HepG2 (cell line): ENCODE data around the gene COLEC12. TPM values are rescaled to one million over a fixed set of nuclear protein-coding genes. Genes with fewer than 3 reads are reported as not detected.

Source experiments
- ATAC-seq: fragments of 200-7000 bp; cut with Tn5 transposase; 3 replicates; pipeline ENCODE4 v1.9.1; 2020; ENCODE audit warnings: mild to moderate bottlenecking, moderate library complexity
- BruUV-seq: library from RNA; stranded (reverse); fragments of 400-500 nt; replicated peaks from 2 replicates; lab custom pipeline; 2021; lab: Mats Ljungman, UMichigan
- CTCF ChIA-PET: fragments of 300-600 bp; formaldehyde crosslinking; extraction: SDS; loops from one replicate; lab custom pipeline; 2021; ENCODE audit warnings: low total read pairs, inconsistent platforms, low intra/inter-chr PET ratio; lab: Yijun Ruan, JAX
- POLR2A ChIA-PET: fragments of 350-600 bp; sonication (Branson Sonifier 250); formaldehyde crosslinking; loops from one replicate; lab custom pipeline; 2020; ENCODE audit warnings: antibody characterized with exemption, inconsistent platforms; lab: Yijun Ruan, JAX
- DNase-seq: peaks from one replicate; pipeline ENCODE4 v3.0.0-alpha.2; 2015; ENCODE audit warnings: low spot score
- FAIRE-seq: peaks from 3 replicates; lab custom pipeline; 2011; peaks lifted over from hg19 to GRCh38; lab: Jason Lieb, UNC
- H2AFZ ChIP-seq: one replicate; pipeline ENCODE4 v1.6.1; 2011; ENCODE audit warnings: low read length, inconsistent platforms
- H3K27ac ChIP-seq: fragments of 300-600 bp; 3 replicates; pipeline ENCODE4 v1.8.0; 2011; ENCODE audit warnings: mixed run types, mild to moderate bottlenecking, mixed read lengths, low read length, inconsistent platforms; ENCODE audit not compliant: insufficient read depth; ENCODE audit errors: extremely low read length
- H3K27me3 ChIP-seq, 2 experiments: fragments of 200-600 bp in 1 of 2; 2 replicates in 1 of 2; 3 replicates in 1 of 2; pipeline versions ENCODE4 v1.6.0 to v1.8.0; 2011; ENCODE audit warnings: low read length in 2 of 2, mild to moderate bottlenecking in 2 of 2, moderate library complexity in 2 of 2, inconsistent platforms in 1 of 2; ENCODE audit not compliant: insufficient read depth in 2 of 2, control insufficient read depth in 1 of 2
- H3K36me3 ChIP-seq, 2 experiments: fragments of 200-600 bp in 1 of 2; replicated peaks in 1 of 2; 2 replicates in 1 of 2; 3 replicates in 1 of 2; pipeline versions ENCODE4 v1.5.1 to v1.8.0; 2011; ENCODE audit warnings: low read length in 2 of 2, inconsistent platforms in 1 of 2; ENCODE audit not compliant: insufficient read depth in 2 of 2, control insufficient read depth in 1 of 2
- H3K4me1 ChIP-seq: 2 replicates; pipeline ENCODE4 v1.5.1; 2012; ENCODE audit warnings: low read length, inconsistent platforms; ENCODE audit not compliant: insufficient read depth
- H3K4me2 ChIP-seq: 2 replicates; pipeline ENCODE4 v1.6.0; 2011; ENCODE audit warnings: low read depth, low read length, inconsistent platforms
- H3K4me3 ChIP-seq, 3 experiments: fragments of 200-600 bp in 1 of 3; sonication (generic), shearing (Covaris generic) in 1 of 3; replicated peaks in 1 of 3; 2 replicates each; pipeline ENCODE4 v1.5.1; 2011 to 2016; ENCODE audit warnings: low read length in 3 of 3, inconsistent platforms in 2 of 3, low read depth in 2 of 3, mild to moderate bottlenecking in 2 of 3, control low read depth in 1 of 3, mixed read lengths in 1 of 3; ENCODE audit not compliant: insufficient read depth in 1 of 3
- H3K79me2 ChIP-seq: one replicate; pipeline ENCODE4 v1.6.1; 2011; ENCODE audit warnings: low read length, inconsistent platforms; ENCODE audit not compliant: insufficient read depth
- H3K9ac ChIP-seq: 2 replicates; pipeline ENCODE4 v1.6.0; 2011; ENCODE audit warnings: mild to moderate bottlenecking, low read depth, low read length, inconsistent platforms; ENCODE audit not compliant: insufficient read depth
- H3K9me3 ChIP-seq: 2 replicates; pipeline ENCODE4 v1.5.1; 2012; ENCODE audit warnings: mild to moderate bottlenecking, low read length
- H4K20me1 ChIP-seq: 2 replicates; pipeline ENCODE4 v1.6.0; 2011; ENCODE audit warnings: inconsistent platforms, mild to moderate bottlenecking, low read length, moderate library complexity; ENCODE audit not compliant: insufficient read depth
- ASH2L ChIP-seq: fragments of 300-600, 200-600 bp; sonication (generic); IDR thresholded peaks from 2 replicates; pipeline ENCODE4 v1.7.0; 2017; ENCODE audit warnings: low read depth, mild to moderate bottlenecking, moderate library complexity, mixed read lengths, low read length; ENCODE audit not compliant: insufficient read length
- MED13 ChIP-seq: sonication (generic); formaldehyde crosslinking; IDR thresholded peaks from 2 replicates; pipeline ENCODE4 v1.5.0; 2020; ENCODE audit warnings: missing genetic modification reagents
- ZBTB8A ChIP-seq: sonication (generic); formaldehyde crosslinking; IDR thresholded peaks from 2 replicates; pipeline ENCODE4 v1.4.0; 2020; ENCODE audit warnings: mild to moderate bottlenecking, low read depth, missing genetic modification reagents, borderline replicate concordance
- ZNF850 ChIP-seq: sonication (generic); formaldehyde crosslinking; conservative IDR thresholded peaks from 2 replicates; pipeline ENCODE4 v1.9.0; 2021; ENCODE audit warnings: mild to moderate bottlenecking, missing genetic modification reagents
- WGBS: methylation state at CpG from one replicate; pipeline ENCODE4 v1.1.6; 2017; ENCODE audit warnings: low lambda C conversion rate; 5-methylcytosine and 5-hydroxymethylcytosine counted together
- in situ Hi-C: cut with HindIII; loops from 2 replicates; pipeline ENCODE4 v1.10.0; 2017; ENCODE audit warnings: low pct_unique_long_range_greater_than_20kb; ENCODE audit not compliant: extremely low pct_ligation_motif_present
- intact Hi-C: fragments of 100-400 bp; cut with micrococcal nuclease; formaldehyde crosslinking; loops from one replicate; pipeline ENCODE4 v1.10.0; 2022; ENCODE audit not compliant: unreplicated experiment
- polyA plus RNA-seq, 8 experiments: library from polyadenylated mRNA; depleted of rRNA in 3 of 8; stranded (reverse) in 7 of 8; unstranded in 1 of 8; fragments of >200 nt; fragmentation: Illumina TruSeq in 4 of 8; extraction: Trizol in 4 of 8; gene quantifications; 2 replicates each; pipeline versions ENCODE4 v1.2.1 to v1.2.3, GENCODE V29; 2011 to 2016; ENCODE audit warnings: low read depth in 4 of 8, missing spikeins in 1 of 8, mixed read lengths in 1 of 8; ENCODE audit not compliant: insufficient read depth in 1 of 8
- total RNA-seq, 5 experiments: library from RNA; depleted of rRNA; stranded (reverse); fragments of >200 nt; fragmentation: Illumina TruSeq; extraction: Trizol; gene quantifications; 2 replicates each; pipeline ENCODE4 v1.2.3, GENCODE V29; 2016; ENCODE audit warnings: low read depth in 1 of 5
- TF ChIP-seq, protein P1 (sequence below): sonication (generic); formaldehyde crosslinking; IDR thresholded peaks from 2 replicates; pipeline ENCODE4 v1.4.0; 2020; ENCODE audit warnings: missing genetic modification reagents, borderline replicate concordance
- TF ChIP-seq, protein P2 (sequence below): IDR thresholded peaks from 2 replicates; pipeline ENCODE4 v1.6.1; 2016

The COLEC12 gene
- total and polyA plus RNA-seq, 2 of the 13 experiments (the other 11 are each of a cell fraction or from before 2014, with no cell fraction given) = 0.02 to 0.11 TPM

DNA sequence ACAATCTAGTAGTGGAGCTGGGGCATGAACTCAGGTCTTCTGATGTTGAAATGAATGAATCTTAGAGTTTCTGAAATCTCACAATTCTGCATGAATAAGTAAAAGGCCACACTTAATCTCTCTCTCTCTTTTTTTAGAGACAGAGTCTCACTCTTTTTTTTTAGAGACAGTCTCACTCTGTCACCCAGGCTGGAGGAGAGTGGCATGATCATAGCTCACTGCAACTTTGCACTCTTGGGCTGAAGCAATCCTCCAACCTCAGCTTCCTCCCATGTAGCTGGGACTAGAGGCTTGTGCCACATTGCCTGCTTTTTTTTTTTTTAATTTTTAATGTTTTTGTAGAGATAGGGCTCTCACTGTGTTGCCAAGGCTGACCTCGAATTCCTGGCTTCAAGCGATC, 163.8 kb downstream of the COLEC12 start:
- Histone ChIP-seq H2AFZ (no peak overlapping the region), H3K4me1 (no peaks in the 10 kb centered on the region), H3K79me2 (no peaks in the 10 kb centered on the region), H3K36me3 (no peaks in the 10 kb centered on the region), H3K27me3 (peaks cover 0 to 13% of the 10 kb centered on the region in 2 experiments; a peak in 1 of 5 replicates), H3K27ac (no peak overlapping the region), H3K9ac (no peak overlapping the region), H3K9me3 (no peaks in the 10 kb centered on the region), H3K4me3 (no peak overlapping the region), H4K20me1 (no peaks in the 10 kb centered on the region), H3K4me2 (no peak overlapping the region)
- 46% methylated on average over 2 of the region's 2 CpGs for WGBS
- no peak for DNase-seq
- ChIA-PET CTCF (no interaction called here), POLR2A (no interaction called here)
- ATAC-seq = no peak
- no TSS peak for BruUV-seq
- TF ChIP-seq ASH2L = no peak
- TF ChIP-seq ZBTB8A (CRISPR knock-in tag) = no peak
- TF ChIP-seq ZNF850 (CRISPR knock-in tag) = no peak
- no peak for TF ChIP-seq MED13
- TF ChIP-seq, protein P1, sequence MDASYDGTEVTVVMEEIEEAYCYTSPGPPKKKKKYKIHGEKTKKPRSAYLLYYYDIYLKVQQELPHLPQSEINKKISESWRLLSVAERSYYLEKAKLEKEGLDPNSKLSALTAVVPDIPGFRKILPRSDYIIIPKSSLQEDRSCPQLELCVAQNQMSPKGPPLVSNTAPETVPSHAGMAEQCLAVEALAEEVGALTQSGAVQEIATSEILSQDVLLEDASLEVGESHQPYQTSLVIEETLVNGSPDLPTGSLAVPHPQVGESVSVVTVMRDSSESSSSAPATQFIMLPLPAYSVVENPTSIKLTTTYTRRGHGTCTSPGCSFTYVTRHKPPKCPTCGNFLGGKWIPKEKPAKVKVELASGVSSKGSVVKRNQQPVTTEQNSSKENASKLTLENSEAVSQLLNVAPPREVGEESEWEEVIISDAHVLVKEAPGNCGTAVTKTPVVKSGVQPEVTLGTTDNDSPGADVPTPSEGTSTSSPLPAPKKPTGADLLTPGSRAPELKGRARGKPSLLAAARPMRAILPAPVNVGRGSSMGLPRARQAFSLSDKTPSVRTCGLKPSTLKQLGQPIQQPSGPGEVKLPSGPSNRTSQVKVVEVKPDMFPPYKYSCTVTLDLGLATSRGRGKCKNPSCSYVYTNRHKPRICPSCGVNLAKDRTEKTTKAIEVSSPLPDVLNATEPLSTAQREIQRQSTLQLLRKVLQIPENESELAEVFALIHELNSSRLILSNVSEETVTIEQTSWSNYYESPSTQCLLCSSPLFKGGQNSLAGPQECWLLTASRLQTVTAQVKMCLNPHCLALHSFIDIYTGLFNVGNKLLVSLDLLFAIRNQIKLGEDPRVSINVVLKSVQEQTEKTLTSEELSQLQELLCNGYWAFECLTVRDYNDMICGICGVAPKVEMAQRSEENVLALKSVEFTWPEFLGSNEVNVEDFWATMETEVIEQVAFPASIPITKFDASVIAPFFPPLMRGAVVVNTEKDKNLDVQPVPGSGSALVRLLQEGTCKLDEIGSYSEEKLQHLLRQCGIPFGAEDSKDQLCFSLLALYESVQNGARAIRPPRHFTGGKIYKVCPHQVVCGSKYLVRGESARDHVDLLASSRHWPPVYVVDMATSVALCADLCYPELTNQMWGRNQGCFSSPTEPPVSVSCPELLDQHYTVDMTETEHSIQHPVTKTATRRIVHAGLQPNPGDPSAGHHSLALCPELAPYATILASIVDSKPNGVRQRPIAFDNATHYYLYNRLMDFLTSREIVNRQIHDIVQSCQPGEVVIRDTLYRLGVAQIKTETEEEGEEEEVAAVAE (CRISPR knock-in tag) = no peak
- TF ChIP-seq, protein P2, sequence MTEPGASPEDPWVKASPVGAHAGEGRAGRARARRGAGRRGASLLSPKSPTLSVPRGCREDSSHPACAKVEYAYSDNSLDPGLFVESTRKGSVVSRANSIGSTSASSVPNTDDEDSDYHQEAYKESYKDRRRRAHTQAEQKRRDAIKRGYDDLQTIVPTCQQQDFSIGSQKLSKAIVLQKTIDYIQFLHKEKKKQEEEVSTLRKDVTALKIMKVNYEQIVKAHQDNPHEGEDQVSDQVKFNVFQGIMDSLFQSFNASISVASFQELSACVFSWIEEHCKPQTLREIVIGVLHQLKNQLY (CRISPR knock-in tag) = no peak
- intact Hi-C loops (no loop called here), in situ Hi-C loops (no loop called here)
- no peak for FAIRE-seq
